Liver (tissue), 9 donors: ENCODE data around the gene SETX. TPM values are rescaled to one million over a fixed set of nuclear protein-coding genes. Genes with fewer than 3 reads are reported as not detected.

Experiments
- DNase-seq: peaks from one replicate; pipeline ENCODE4 v3.0.0-alpha.2; 2017; ENCODE audit warnings: low spot score
- H3K27ac ChIP-seq, 2 donors: one replicate each; pipeline ENCODE4 v1.7.0; 2013; ENCODE audit warnings: inconsistent platforms in 2 of 2, low read length in 2 of 2, control low read depth in 1 of 2, low read depth in 1 of 2, mild to moderate bottlenecking in 1 of 2
- H3K27me3 ChIP-seq, 4 donors: one replicate each; pipeline versions ENCODE4 v1.6.1 to v1.7.0; 2013; ENCODE audit warnings: low read length in 3 of 4, inconsistent platforms in 1 of 4, mild to moderate bottlenecking in 1 of 4, moderate library complexity in 1 of 4; ENCODE audit not compliant: control insufficient read depth in 4 of 4, insufficient read depth in 4 of 4
- H3K36me3 ChIP-seq, 4 donors: one replicate each; pipeline versions ENCODE4 v1.6.1 to v1.7.0; 2013; ENCODE audit warnings: low read length in 3 of 4, mild to moderate bottlenecking in 3 of 4, low read depth in 1 of 4, moderate library complexity in 1 of 4; ENCODE audit not compliant: control insufficient read depth in 4 of 4, insufficient read depth in 3 of 4
- H3K4me1 ChIP-seq, 4 donors: one replicate each; pipeline versions ENCODE4 v1.6.1 to v1.7.0; 2013; ENCODE audit warnings: low read length in 3 of 4, mild to moderate bottlenecking in 3 of 4, moderate library complexity in 1 of 4; ENCODE audit not compliant: control insufficient read depth in 4 of 4, insufficient read depth in 4 of 4
- H3K4me3 ChIP-seq, 3 donors: one replicate each; pipeline versions ENCODE4 v1.6.1 to v1.7.0; 2013; ENCODE audit warnings: low read length in 3 of 3, control low read depth in 1 of 3, low read depth in 1 of 3, mild to moderate bottlenecking in 1 of 3
- H3K9ac ChIP-seq, 2 donors: one replicate each; pipeline ENCODE4 v1.7.0; 2013; ENCODE audit warnings: low read length in 2 of 2, mild to moderate bottlenecking in 2 of 2, moderate library complexity in 2 of 2, control low read depth in 1 of 2, low read depth in 1 of 2
- H3K9me3 ChIP-seq, 4 donors: one replicate each; pipeline versions ENCODE4 v1.6.1 to v1.7.0; 2013; ENCODE audit warnings: low read length in 3 of 4; ENCODE audit not compliant: control insufficient read depth in 4 of 4
- FOXA1 ChIP-seq: IDR thresholded peaks from 2 replicates; pipeline ENCODE4 v1.6.1; 2016; ENCODE audit warnings: antibody characterized with exemption
- FOXA2 ChIP-seq: IDR thresholded peaks from 2 replicates; pipeline ENCODE4 v1.6.1; 2016; ENCODE audit warnings: antibody characterized with exemption
- GABPA ChIP-seq, 2 donors: IDR thresholded peaks in 1 of 2; conservative IDR thresholded peaks in 1 of 2; 2 replicates each; pipeline ENCODE4 v1.6.1; 2016; ENCODE audit warnings: antibody characterized with exemption in 2 of 2, mild to moderate bottlenecking in 1 of 2, moderate library complexity in 1 of 2
- HNF4A ChIP-seq, 2 donors: conservative IDR thresholded peaks; 2 replicates each; pipeline ENCODE4 v1.6.1; 2016; ENCODE audit warnings: antibody characterized with exemption in 2 of 2, mild to moderate bottlenecking in 2 of 2
- JUND ChIP-seq, 2 donors: IDR thresholded peaks; 2 replicates each; pipeline ENCODE4 v1.6.1; 2016; ENCODE audit warnings: antibody characterized with exemption in 2 of 2
- NR2F2 ChIP-seq: IDR thresholded peaks from 2 replicates; pipeline ENCODE4 v1.6.1; 2016; ENCODE audit warnings: antibody characterized with exemption
- RAD21 ChIP-seq, 2 donors: IDR thresholded peaks; 2 replicates each; pipeline ENCODE4 v1.6.1; 2016; ENCODE audit warnings: antibody characterized with exemption in 2 of 2, mild to moderate bottlenecking in 2 of 2
- RXRA ChIP-seq, 2 donors: IDR thresholded peaks; 2 replicates each; pipeline ENCODE4 v1.6.1; 2017 to 2018; ENCODE audit warnings: antibody characterized with exemption in 2 of 2, mild to moderate bottlenecking in 1 of 2
- SP1 ChIP-seq: IDR thresholded peaks from 2 replicates; pipeline ENCODE4 v1.6.1; 2018; ENCODE audit warnings: antibody characterized with exemption, mild to moderate bottlenecking
- TAF1 ChIP-seq: conservative IDR thresholded peaks from 2 replicates; pipeline ENCODE4 v1.6.1; 2016; ENCODE audit warnings: antibody characterized with exemption, mild to moderate bottlenecking
- WGBS: extraction: QIAGEN DNeasy Blood & Tissue Kit; methylation state at CpG from one replicate; pipeline ENCODE4 v1.1.7; 2013; 5-methylcytosine and 5-hydroxymethylcytosine counted together
- polyA plus RNA-seq, 2 donors: library from polyadenylated mRNA; stranded (reverse) in 1 of 2; unstranded in 1 of 2; fragments of 200-250 nt in 1 of 2; fragments of >200 nt in 1 of 2; fragmentation: Nextera tagmentation in 1 of 2; extraction: Ambion mirVana in 1 of 2; gene quantifications; one replicate each; pipeline versions ENCODE4 v1.2.1 to v1.2.3, GENCODE V29; 2013 to 2015
- total RNA-seq, 2 donors: library from RNA; depleted of rRNA; stranded (reverse); fragments of >200 nt; gene quantifications; one replicate each; pipeline ENCODE4 v1.2.3, GENCODE V29; 2014
- TF ChIP-seq, protein P1 (sequence below): IDR thresholded peaks from 2 replicates; pipeline ENCODE4 v1.6.1; 2016; ENCODE audit warnings: antibody characterized with exemption
- TF ChIP-seq, protein P2 (sequence below): IDR thresholded peaks from 2 replicates; pipeline ENCODE4 v1.6.1; 2016; ENCODE audit warnings: antibody characterized with exemption
- TF ChIP-seq, protein P3 (sequence below): IDR thresholded peaks from 2 replicates; pipeline ENCODE4 v1.6.1; 2016; ENCODE audit warnings: antibody characterized with exemption
- TF ChIP-seq, protein P4 (sequence below): IDR thresholded peaks from 2 replicates; pipeline ENCODE4 v1.6.1; 2016; ENCODE audit warnings: antibody characterized with exemption, mild to moderate bottlenecking
- TF ChIP-seq, protein P5 (sequence below): fragments of 150-350 bp; IDR thresholded peaks from 2 replicates; pipeline ENCODE4 v1.5.1; 2017; ENCODE audit warnings: improper control_type of control experiment, low read depth, low read length; ENCODE audit not compliant: missing input control
- donor health status: healthy.
- donor health status: healthy.
- donor health status: healthy.
- donor health status: healthy.
- donor health status: healthy.

SETX gene
- total and polyA plus RNA-seq, 4 donors, result 8.6 to 60.2 (median 19.6) TPM

DNA sequence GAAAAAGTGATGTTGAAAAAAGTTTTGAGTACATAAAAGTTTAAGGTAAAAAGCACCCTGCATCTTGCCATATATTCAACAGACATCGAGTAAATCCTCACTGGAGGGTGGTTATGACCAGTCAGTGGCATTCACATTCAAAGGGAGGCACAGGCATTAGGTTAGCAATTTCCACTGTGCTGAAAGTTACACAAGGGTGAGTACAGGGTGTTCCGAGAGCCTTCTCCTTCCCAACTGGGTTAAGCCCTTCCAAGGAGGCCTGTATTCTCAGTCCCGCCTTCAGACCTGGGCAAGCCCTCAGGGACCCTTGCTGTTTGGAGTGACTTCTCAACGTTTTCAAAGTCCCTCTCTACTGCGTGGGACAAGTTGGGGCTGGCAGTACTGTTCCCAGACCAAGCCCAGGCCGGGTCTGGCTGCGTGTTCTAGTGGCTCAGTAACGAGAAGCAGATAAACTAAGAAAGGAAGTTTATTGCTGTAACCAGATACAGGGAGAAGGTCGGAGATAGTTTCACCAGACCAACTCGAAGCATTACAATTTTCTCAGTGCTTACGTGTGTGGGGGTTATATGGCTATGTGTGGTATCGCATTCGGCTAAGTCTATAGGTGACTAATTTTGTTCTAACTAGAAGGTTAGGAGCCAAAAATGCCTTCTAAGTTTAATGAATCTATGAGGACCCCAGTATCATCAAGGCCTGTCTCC is 13.0 kb upstream of the SETX start:
- no peak overlapping the region for H3K9ac ChIP-seq
- peak overlapping the region in 1 of 2 donors; percentile 37 for H3K27ac ChIP-seq
- no peaks in the 10 kb centered on the region for H3K36me3 ChIP-seq
- TF ChIP-seq, protein P1, sequence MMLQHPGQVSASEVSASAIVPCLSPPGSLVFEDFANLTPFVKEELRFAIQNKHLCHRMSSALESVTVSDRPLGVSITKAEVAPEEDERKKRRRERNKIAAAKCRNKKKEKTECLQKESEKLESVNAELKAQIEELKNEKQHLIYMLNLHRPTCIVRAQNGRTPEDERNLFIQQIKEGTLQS, result no peak
- no peak for TF ChIP-seq TAF1
- TF ChIP-seq NR2F2, result no peak
- no peak for TF ChIP-seq HNF4A (conservative IDR thresholded peaks at IDR 0.05)
- TF ChIP-seq FOXA1, result no peak
- TF ChIP-seq, protein P2, sequence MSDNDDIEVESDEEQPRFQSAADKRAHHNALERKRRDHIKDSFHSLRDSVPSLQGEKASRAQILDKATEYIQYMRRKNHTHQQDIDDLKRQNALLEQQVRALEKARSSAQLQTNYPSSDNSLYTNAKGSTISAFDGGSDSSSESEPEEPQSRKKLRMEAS, result no peak
- TF ChIP-seq, protein P3, sequence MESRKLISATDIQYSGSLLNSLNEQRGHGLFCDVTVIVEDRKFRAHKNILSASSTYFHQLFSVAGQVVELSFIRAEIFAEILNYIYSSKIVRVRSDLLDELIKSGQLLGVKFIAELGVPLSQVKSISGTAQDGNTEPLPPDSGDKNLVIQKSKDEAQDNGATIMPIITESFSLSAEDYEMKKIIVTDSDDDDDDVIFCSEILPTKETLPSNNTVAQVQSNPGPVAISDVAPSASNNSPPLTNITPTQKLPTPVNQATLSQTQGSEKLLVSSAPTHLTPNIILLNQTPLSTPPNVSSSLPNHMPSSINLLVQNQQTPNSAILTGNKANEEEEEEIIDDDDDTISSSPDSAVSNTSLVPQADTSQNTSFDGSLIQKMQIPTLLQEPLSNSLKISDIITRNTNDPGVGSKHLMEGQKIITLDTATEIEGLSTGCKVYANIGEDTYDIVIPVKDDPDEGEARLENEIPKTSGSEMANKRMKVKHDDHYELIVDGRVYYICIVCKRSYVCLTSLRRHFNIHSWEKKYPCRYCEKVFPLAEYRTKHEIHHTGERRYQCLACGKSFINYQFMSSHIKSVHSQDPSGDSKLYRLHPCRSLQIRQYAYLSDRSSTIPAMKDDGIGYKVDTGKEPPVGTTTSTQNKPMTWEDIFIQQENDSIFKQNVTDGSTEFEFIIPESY, result no peak
- H3K4me3 ChIP-seq, result no peak overlapping the region
- DNase-seq, result no peak
- H3K4me1 ChIP-seq, result no peaks in the 10 kb centered on the region
- H3K9me3 ChIP-seq, result no peaks in the 10 kb centered on the region
- no peaks in the 10 kb centered on the region for H3K27me3 ChIP-seq
- WGBS, result 74% methylated on average over 13 of the region's 13 CpGs

DNA sequence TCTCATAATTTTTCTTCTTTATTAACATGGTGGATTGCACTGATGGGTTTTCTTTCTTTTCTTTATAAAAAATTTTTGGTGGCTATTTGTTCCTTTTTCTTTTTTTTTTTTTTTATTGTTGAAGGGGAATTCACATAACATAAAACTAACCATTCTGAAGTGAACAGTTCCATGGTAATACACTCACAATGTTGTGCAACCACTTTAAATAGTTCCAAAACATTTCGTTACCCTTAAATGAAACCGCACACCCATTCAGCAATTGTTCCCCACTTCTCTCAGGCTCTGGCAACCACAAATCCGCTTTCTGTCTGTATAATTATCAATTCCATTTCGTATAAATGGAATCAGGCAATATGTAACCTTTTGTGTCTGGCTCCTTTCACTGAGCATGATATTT is 11.7 kb upstream of the SETX start:
- Histone ChIP-seq H3K36me3 (no peaks in the 10 kb centered on the region), H3K4me3 (no peak overlapping the region), H3K9ac (no peak overlapping the region), H3K27ac (no peak overlapping the region), H3K27me3 (no peaks in the 10 kb centered on the region), H3K4me1 (no peaks in the 10 kb centered on the region), H3K9me3 (no peaks in the 10 kb centered on the region)
- no peak for DNase-seq
- TF ChIP-seq GABPA (IDR thresholded peaks at IDR 0.05 in 1 of 2, conservative IDR thresholded peaks at IDR 0.05 in 1 of 2) (no peak), SP1 (no peak), FOXA2 (no peak)
- WGBS, result 92% methylated on average over 4 of the region's 4 CpGs

DNA sequence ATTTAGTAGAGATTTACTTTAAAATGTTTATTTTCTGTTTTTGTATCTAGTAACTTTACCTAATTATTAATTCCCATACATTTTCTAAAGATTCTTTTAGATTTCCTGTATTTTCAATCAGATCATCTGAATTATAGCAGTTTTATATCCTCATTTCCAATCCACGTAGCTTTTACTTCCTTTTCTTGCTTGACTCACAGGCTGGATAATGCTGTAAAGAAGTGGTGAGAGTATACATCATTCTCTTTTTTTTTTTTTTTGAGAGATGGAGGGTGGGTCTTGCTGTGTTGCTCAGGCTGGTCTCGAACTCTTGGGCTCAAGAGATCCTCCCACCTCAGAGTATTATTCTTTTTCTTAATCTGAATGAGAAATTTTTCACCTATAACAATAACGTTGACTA is 11.2 kb upstream of the SETX start:
- Histone ChIP-seq H3K4me3 (no peak overlapping the region), H3K27me3 (no peaks in the 10 kb centered on the region), H3K9me3 (no peaks in the 10 kb centered on the region), H3K9ac (no peak overlapping the region), H3K27ac (no peak overlapping the region), H3K4me1 (no peaks in the 10 kb centered on the region), H3K36me3 (no peaks in the 10 kb centered on the region)
- no peak for DNase-seq
- WGBS, result 73% methylated on average over 3 of the region's 3 CpGs
- TF ChIP-seq FOXA1 (no peak), SP1 (no peak), NR2F2 (no peak), GABPA (IDR thresholded peaks at IDR 0.05 in 1 of 2, conservative IDR thresholded peaks at IDR 0.05 in 1 of 2) (no peak), HNF4A (conservative IDR thresholded peaks at IDR 0.05) (no peak), RXRA (IDR thresholded peaks at IDR 0.05) (no peak), JUND (IDR thresholded peaks at IDR 0.05) (no peak), RAD21 (IDR thresholded peaks at IDR 0.05) (no peak), TAF1 (no peak), FOXA2 (no peak)
- TF ChIP-seq, protein P2, result no peak
- TF ChIP-seq, protein P1, result no peak
- TF ChIP-seq, protein P3, result no peak
- TF ChIP-seq, protein P4, sequence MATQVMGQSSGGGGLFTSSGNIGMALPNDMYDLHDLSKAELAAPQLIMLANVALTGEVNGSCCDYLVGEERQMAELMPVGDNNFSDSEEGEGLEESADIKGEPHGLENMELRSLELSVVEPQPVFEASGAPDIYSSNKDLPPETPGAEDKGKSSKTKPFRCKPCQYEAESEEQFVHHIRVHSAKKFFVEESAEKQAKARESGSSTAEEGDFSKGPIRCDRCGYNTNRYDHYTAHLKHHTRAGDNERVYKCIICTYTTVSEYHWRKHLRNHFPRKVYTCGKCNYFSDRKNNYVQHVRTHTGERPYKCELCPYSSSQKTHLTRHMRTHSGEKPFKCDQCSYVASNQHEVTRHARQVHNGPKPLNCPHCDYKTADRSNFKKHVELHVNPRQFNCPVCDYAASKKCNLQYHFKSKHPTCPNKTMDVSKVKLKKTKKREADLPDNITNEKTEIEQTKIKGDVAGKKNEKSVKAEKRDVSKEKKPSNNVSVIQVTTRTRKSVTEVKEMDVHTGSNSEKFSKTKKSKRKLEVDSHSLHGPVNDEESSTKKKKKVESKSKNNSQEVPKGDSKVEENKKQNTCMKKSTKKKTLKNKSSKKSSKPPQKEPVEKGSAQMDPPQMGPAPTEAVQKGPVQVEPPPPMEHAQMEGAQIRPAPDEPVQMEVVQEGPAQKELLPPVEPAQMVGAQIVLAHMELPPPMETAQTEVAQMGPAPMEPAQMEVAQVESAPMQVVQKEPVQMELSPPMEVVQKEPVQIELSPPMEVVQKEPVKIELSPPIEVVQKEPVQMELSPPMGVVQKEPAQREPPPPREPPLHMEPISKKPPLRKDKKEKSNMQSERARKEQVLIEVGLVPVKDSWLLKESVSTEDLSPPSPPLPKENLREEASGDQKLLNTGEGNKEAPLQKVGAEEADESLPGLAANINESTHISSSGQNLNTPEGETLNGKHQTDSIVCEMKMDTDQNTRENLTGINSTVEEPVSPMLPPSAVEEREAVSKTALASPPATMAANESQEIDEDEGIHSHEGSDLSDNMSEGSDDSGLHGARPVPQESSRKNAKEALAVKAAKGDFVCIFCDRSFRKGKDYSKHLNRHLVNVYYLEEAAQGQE, result no peak
- TF ChIP-seq, protein P5, sequence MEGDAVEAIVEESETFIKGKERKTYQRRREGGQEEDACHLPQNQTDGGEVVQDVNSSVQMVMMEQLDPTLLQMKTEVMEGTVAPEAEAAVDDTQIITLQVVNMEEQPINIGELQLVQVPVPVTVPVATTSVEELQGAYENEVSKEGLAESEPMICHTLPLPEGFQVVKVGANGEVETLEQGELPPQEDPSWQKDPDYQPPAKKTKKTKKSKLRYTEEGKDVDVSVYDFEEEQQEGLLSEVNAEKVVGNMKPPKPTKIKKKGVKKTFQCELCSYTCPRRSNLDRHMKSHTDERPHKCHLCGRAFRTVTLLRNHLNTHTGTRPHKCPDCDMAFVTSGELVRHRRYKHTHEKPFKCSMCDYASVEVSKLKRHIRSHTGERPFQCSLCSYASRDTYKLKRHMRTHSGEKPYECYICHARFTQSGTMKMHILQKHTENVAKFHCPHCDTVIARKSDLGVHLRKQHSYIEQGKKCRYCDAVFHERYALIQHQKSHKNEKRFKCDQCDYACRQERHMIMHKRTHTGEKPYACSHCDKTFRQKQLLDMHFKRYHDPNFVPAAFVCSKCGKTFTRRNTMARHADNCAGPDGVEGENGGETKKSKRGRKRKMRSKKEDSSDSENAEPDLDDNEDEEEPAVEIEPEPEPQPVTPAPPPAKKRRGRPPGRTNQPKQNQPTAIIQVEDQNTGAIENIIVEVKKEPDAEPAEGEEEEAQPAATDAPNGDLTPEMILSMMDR, result no peak
